MG63 (cell line): Measurements from ENCODE around the gene PRKCZ. TPM values are rescaled to one million over a fixed set of nuclear protein-coding genes. Genes with fewer than 3 reads are reported as not detected.

ENCODE experiments used
- DNase-seq: peaks from one replicate; pipeline ENCODE4 v3.0.0-alpha.2; 2020
- H3K27me3 ChIP-seq: fragments of 250-450 bp; sonication (Bioruptor Pico); 2 replicates; pipeline ENCODE4 v1.5.1; 2020; ENCODE audit warnings: mild to moderate bottlenecking, moderate library complexity
- H3K36me3 ChIP-seq: fragments of 250-450 bp; sonication (Bioruptor Pico); 2 replicates; pipeline ENCODE4 v1.5.1; 2020; ENCODE audit warnings: mild to moderate bottlenecking, moderate library complexity
- H3K4me3 ChIP-seq: fragments of 250-450 bp; sonication (Bioruptor Pico); 2 replicates; pipeline ENCODE4 v1.5.1; 2020; ENCODE audit warnings: mild to moderate bottlenecking, moderate library complexity
- H3K9me3 ChIP-seq: fragments of 250-450 bp; sonication (Bioruptor Pico); 2 replicates; pipeline ENCODE4 v1.5.1; 2020; ENCODE audit warnings: mild to moderate bottlenecking, moderate library complexity
- total RNA-seq: library from RNA; depleted of rRNA; stranded (reverse); fragments of >200 nt; shearing (Covaris generic); gene quantifications from 2 replicates; pipeline ENCODE4 v1.2.3, GENCODE V29; 2014; ENCODE audit warnings: low replicate concordance

PRKCZ gene
- total RNA-seq, 1 experiment from 2014 or later: 5.3 TPM

DNA sequence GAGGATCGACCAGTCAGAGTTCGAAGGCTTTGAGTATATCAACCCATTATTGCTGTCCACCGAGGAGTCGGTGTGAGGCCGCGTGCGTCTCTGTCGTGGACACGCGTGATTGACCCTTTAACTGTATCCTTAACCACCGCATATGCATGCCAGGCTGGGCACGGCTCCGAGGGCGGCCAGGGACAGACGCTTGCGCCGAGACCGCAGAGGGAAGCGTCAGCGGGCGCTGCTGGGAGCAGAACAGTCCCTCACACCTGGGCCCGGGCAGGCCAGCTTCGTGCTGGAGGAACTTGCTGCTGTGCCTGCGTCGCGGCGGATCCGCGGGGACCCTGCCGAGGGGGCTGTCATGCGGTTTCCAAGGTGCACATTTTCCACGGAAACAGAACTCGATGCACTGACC lies 134.7 kb downstream of the PRKCZ start:
- H3K27me3 ChIP-seq: no peaks in the 10 kb centered on the region
- no peak overlapping the region for H3K4me3 ChIP-seq
- no peak for DNase-seq

DNA sequence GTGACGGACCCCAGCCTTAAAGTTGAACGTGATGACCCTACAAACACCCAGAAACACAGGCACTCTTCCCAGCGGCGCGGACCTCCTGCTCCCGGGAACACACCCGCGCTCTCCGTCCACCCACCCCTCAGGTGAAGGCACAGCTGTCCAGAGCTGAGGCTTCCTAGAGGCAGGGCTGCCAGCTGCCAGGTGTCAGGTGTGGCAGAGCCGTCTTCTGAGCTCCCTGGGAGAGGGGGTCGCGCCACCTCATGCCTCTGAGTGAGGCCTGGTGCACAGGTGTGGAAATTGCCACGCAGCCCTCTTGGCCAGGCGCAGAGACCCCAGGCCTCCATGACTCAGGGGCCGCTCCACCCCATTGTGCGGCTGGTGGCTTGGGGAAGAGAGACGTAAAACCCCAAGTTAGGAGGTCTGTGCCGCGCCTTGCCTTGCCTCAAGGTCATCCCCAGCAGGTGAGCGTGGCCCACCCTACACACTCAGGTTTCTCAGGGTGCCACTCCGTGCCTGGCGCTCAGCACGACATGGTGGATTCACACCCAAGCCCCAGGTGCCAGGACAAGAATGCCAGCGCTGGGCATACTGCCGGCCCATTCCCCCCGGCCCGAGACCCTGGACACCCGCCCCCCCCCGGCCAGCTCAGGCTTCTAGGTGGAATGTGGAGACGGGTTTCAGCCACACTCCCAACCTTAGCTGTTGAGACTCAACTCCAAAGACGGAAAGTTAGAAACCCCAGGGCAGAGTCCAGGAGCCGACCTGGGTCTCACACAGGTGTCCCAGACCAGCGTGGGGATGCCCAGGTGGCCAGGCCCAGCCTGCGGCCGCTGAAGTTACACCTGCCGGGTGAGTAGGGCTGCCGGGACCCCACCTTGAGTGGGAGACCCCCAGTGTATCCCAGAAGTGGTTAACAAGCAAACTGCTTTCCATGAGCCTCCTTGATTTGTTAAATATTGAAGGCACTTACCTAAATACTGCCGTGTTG lies 136.0 kb downstream of the PRKCZ start:
- H3K27me3 ChIP-seq: no peaks in the 10 kb centered on the region
- DNase-seq: no peak
- H3K36me3 ChIP-seq: peaks cover 2% of the 10 kb centered on the region; the same call in 1 of the 2 replicates
- H3K4me3 ChIP-seq: no peak overlapping the region
- no peaks in the 10 kb centered on the region for H3K9me3 ChIP-seq

More for the DNA sequence above, 134.7 kb downstream of the PRKCZ start:
- Histone ChIP-seq H3K36me3 (no peaks in the 10 kb centered on the region), H3K9me3 (no peaks in the 10 kb centered on the region)

DNA sequence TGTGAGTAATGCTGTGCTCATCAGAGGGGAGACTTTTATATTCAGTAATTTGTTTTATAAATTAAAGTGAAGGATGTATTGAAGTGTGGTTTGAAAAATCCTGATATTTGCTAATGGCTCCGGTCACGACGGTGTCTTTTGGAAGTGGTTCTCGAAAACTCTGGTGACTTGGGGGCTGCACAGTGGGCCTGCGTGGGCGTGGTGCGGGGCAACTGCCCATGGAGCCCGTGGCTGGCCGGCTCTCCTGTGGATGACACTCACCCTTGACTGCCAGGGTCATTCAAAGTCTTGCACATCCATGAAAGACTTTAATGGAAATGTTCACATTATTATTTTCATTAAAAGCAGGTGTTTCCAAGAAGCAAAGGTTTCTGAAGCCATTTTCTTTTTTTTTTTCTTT lies 136.7 kb downstream of the PRKCZ start:
- H3K9me3 ChIP-seq: no peaks in the 10 kb centered on the region
- no peaks in the 10 kb centered on the region for H3K27me3 ChIP-seq
- H3K36me3 ChIP-seq: peaks cover 2% of the 10 kb centered on the region; the same call in 1 of the 2 replicates
- no peak for DNase-seq
- no peak overlapping the region for H3K4me3 ChIP-seq

DNA sequence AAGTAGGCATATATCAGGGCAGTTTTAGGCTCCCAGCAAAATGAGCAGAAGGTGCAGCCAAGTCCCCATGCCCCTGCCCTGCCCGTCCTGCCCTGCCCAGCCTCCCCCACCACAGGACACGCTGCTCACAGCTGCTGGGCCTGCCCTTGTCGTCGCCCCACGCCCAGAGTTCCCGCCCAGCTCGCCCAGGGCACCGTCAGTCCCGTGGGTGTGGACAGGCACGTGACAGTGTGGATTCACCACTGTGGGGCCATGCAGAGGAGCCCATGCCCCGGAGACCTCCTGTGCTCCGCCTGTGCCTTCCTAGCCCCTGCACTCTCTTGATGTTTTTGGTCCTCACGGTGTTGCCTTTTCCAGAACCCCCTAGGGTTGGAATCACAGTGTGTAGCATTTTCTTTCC lies 137.4 kb downstream of the PRKCZ start:
- Histone ChIP-seq H3K4me3 (no peak overlapping the region), H3K36me3 (peaks cover 2% of the 10 kb centered on the region), H3K9me3 (no peaks in the 10 kb centered on the region), H3K27me3 (no peaks in the 10 kb centered on the region)
- no peak for DNase-seq

DNA sequence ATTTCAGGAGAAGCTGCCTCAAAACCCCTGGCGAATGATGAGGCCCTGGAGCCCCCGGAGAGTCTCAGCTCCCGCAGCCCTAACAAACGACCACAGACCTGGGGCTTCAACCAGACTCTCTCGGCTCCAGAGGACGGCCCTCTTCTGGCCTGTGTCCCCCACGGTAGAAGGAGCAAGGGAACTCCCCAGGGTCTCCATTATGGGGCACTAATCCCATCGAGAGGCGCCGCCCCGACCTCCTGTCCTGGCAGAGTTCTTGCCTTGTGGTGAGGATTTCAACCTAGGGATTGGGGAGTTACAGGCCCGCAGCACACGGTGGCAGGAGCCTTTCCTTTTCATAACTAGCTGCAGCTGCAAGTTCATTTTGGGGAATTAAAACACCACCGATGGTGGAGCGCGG lies 138.1 kb downstream of the PRKCZ start:
- Histone ChIP-seq H3K9me3 (no peaks in the 10 kb centered on the region), H3K27me3 (no peaks in the 10 kb centered on the region), H3K4me3 (no peak overlapping the region), H3K36me3 (peaks cover 5% of the 10 kb centered on the region)
- DNase-seq: no peak

DNA sequence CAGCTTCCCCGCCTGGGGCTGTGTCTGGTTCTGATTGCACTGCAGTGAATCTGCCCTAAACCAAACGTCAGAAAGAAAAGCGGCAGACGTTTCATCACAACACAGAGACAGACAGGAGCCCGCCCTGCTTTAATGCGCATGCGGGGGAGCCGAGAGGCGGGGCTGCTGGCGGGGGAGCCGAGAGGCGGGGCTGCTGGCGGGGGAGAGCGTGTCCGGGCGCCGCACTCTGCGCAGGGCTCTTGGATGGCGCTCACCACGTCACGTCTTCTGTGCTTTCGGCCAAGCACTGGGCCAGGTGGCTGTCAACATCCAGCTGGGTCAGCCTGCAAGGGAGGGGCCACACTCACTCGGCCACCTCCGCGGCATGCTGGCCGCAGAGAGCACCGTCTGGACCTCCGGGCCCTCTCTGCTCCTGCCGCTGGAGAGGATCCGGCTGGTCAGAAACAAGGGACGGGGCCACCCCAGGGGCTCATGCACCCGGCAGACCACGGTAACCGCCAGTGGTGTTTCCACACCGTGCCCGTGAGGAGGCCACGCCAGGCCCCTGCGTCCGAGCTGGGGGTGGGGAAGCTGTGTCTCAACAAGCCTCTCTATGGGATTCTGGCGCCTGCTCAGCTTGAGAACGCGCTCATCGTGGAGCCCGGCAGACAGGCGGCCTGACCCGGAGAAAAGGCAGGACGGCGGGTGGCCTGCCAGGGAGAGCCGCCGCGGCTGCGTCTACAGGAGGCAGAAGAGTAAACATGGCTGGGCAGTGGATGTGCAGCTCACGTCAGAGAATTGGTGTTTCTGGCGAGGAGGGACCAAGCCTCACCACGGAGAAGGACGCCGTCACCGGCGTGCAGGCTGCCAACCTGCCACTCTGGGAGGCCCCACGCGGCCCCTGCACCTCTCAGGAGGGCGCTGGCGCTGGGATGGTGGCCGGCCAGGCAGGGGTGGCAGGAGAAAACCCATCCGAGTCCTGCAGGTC lies 139.5 kb downstream of the PRKCZ start:
- Histone ChIP-seq H3K9me3 (no peaks in the 10 kb centered on the region), H3K4me3 (peak overlapping the region; percentile 44), H3K36me3 (peaks cover 5% of the 10 kb centered on the region), H3K27me3 (no peaks in the 10 kb centered on the region)
- DNase-seq: peak; percentile 89

DNA sequence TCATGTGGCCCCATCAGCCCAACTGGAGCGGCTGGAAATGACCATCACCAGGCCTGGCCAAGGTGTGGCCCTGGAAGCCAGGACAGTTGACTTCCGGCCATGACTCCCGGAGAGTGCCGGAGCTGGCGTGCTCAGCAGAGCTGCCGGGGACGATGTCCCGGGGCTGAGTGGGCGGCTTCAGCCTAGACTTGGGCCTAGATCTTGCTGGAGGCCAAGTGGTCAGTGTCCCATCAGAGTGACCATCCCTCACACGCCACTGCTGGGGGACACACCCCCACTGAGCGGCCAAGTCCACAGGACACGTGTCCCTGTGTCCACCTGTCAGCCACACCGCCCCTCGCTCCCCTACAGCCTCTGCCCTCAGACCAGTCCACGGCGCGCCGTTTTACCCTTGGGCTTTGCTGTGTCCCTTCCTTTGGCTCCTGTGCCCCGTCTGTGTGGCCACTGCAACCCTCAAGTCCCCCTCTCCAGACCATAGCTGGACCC lies 140.3 kb downstream of the PRKCZ start:
- DNase-seq: no peak
- Histone ChIP-seq H3K27me3 (no peaks in the 10 kb centered on the region), H3K36me3 (peaks cover 5% of the 10 kb centered on the region), H3K9me3 (no peaks in the 10 kb centered on the region), H3K4me3 (no peak overlapping the region)

DNA sequence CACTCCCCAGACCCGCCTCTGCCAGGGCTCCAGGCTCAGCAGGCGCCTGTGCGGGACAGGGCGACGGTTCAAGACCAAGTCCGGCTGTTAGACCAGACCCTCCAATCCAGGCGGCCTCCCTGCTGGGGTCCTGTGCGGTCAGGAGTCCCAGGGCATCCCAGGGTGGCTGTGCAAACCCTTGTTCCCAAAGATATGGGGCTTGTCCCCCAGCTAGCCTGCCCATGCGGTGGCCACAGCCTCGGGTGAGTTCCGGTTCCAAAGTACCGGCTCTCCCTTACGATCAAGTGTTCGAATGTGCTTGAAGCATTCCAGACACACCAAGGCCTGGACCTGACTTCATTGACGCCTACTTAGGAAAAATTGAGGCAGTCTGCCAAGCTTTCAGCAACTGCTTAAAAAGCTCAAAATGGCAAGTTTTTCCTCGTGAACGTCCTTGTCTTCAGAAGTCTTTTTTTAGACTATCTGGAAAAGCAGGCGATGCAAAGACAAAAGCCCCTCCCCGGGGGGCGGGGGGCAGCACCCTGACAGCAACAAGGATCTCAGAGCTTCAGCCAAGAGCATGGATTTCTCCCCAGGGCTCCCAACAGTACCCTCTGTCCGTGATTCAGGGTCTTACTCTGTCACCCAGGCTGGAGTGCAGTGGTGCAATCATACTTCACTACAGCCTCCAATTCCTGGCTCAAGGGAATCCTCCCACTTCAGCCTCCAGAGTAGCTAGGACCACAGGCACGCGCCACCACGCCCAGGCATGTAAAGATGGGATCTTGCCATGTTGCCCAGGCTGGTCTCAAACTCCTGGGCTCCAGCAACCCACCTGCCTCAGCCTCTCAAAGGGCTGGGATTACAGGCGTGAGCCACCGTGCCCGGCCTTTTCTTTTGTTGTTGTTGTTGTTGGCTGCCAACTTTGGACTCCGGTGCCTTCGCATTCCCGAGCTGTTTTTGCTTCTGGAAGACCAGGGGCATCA lies 142.1 kb downstream of the PRKCZ start:
- DNase-seq: no peak

DNA sequence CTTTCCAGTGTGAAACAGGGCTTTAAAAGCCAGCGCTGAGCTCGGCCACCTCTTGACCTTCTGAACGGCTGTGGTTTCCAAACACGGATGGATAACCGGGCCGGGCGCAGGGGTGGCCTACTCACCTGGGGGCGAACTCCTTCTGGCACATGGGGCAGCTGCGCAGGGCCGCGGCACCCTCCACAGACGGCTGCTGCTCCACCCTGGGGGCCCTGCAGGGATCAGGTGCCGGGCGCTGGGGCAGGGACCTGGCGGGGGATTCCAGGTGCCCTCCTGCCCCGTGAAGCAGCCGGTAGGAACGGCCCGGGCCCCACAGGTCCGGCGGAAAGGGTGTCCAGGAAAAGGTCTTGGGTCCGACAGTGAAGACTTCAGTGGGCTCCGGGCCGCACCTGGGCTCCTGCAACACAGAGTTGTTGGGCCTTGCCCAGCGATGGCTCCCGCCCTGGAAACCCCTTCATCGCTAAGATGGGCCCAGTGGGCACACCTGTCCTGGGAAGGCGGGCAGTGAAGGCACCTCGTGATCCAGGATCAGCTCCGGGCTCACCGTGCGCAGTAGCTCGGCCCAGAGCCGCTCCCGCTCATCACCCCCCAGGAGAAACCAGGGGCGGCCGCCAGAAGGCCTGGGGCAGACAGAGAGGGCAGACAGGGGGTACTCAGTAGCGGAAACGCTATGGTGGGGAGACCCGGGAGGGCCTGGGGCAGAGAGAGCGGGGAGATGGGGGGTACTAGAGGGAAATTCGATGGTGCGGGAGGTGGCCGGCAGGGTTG lies 143.5 kb downstream of the PRKCZ start:
- DNase-seq: no peak
- Histone ChIP-seq H3K36me3 (peaks cover 5% of the 10 kb centered on the region), H3K4me3 (peak overlapping the region; percentile 30), H3K9me3 (no peaks in the 10 kb centered on the region), H3K27me3 (no peaks in the 10 kb centered on the region)

More for the DNA sequence above, 142.1 kb downstream of the PRKCZ start:
- no peak overlapping the region for H3K4me3 ChIP-seq
- H3K36me3 ChIP-seq: peaks cover 5% of the 10 kb centered on the region
- no peaks in the 10 kb centered on the region for H3K27me3 ChIP-seq
- no peaks in the 10 kb centered on the region for H3K9me3 ChIP-seq

DNA sequence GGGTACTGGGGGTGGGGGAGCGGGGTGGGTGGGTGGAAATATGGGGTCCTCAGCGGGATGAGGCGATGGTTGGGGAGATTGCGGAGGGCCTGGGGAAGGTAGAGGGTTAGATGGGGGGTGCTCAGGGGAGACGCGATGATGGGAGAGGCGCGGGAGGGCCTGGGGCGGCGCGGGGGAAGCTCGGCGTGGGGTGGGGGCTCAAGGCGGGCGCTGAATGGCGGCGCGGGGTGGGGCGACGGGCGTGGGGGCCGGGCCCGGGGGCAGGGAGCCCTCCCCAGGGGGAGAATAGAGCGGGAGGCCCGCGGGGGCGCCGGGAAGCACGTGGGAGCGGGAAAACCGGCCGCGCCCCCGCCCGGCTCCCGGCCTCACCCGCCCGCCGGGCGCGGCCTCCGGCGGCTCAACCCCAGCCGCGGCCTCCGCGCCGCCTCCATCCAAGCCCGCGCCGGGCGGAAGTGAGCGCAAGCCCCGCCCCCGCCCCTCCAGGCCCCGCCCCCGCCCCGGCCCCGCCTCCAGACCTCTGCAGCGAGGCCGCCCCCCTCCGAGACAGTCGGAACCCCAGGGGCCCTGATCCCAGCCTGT lies 144.2 kb downstream of the PRKCZ start, which contains the start of gene FAAP20:
Gene FAAP20, minus strand, starts transcription at position 454 of the 579 bp plus-strand sequence. Its CDS starts 23 bp downstream, at position 431.
- H3K4me3 ChIP-seq: peak within 1 kb of the TSS; percentile 80
- peak; percentile 63 for DNase-seq
- no peaks in the 10 kb centered on the region for H3K27me3 ChIP-seq
- peaks cover 5% of the 10 kb centered on the region for H3K36me3 ChIP-seq
- no peaks in the 10 kb centered on the region for H3K9me3 ChIP-seq

DNA sequence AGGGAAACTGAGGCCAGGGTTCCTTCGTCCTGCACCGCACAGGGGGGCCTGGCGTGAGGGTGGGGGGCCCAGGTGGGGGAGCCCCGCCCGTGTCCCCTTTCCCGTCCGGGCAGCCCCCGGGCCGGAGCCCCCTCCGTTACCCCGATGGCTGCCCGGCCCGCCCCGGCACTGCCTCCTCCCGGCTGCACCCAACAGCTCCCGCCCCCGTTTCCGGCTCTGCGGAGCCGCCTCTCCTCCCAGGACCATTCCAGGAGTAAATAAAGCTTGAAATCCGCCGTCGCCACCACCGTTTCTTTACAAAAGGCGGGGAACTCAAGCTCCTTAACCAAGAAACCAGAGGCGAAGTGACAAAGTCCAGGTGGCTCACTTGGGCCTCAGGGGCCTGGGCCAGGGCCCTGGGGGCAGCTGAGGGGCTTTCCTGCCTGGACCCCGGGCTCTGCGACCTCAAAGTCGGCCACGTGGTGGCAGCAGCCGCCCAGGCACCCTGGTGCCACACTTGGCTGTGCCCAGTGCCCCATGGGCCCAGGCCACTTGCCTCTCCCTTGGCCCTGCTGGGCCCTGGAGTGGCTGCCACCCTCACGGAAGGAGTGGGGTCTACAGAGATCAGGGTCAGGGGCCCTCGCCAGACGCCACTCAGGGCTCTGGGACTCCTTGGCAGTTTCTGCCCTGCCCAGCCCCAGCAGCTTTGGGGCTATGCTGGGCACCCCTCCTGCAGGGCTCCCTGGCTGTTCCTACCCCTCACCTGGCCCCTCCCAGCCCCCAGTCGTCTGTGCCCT lies 144.9 kb downstream of the PRKCZ start:
- Histone ChIP-seq H3K36me3 (peaks cover 5% of the 10 kb centered on the region), H3K9me3 (no peaks in the 10 kb centered on the region), H3K27me3 (no peaks in the 10 kb centered on the region), H3K4me3 (peak overlapping the region; percentile 80)
- DNase-seq: peak; percentile 89

DNA sequence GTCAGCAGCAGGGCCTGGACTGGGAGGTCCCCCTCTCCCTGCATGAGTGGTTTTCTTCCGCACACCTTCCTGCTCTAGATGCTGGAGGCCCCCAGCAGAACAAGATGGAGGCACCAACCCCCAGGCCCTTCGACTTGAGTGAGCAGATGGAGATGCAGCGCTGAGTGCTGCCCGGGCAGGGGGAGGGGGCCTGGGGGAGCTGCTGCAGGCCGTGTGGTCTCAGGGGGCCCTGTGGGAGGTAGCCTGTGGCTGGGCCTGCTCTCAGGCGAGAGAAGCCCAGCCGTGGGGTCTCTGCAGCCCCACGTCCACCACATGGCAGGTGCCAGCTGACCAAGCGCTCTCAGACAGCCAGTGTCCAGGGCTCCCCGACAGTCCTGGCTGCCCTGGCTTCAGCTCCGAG lies 145.6 kb downstream of the PRKCZ start:
- H3K9me3 ChIP-seq: no peaks in the 10 kb centered on the region
- no peak for DNase-seq
- peaks cover 5% of the 10 kb centered on the region for H3K36me3 ChIP-seq
- no peaks in the 10 kb centered on the region for H3K27me3 ChIP-seq
- no peak overlapping the region for H3K4me3 ChIP-seq

DNA sequence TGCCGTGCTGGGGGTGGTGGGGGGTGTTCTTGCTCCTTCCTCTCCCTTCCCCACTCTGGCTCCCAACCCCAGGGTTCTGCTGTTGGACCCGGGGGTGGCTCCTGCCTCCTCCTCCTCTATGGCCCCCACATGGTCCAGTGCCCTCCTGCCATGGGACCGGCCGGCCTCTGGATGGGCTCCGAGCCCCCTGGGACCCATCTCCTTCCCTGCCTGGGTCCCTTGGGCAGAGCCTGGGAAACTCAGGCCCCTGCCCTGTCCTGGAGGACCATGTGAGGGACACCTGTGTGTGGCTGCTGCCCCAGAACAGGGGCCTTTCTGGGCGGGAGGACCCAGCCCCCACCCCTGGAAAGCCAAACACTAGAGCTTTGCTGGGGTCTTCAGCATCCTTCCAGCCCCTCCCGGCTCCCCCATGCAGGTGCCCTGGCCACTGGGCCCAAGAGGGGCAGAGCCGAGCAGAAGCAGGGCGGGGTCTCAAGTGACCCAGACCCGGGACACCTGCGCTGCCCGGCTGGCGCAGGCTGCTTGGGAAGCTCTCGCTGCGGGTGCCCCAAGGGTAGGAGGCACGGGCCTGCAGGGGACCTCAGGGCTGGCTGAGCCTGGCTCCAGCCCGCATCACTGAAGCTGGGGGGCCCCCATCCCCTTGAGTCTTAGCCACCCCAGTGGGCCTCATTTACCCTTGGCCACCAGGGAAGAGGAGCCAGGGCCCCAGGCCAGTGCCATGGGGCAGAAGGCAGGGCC lies 146.9 kb downstream of the PRKCZ start:
- no peaks in the 10 kb centered on the region for H3K9me3 ChIP-seq
- H3K27me3 ChIP-seq: no peaks in the 10 kb centered on the region

More for the DNA sequence above, 146.9 kb downstream of the PRKCZ start:
- H3K36me3 ChIP-seq: peaks cover 3% of the 10 kb centered on the region
- no peak for DNase-seq
- H3K4me3 ChIP-seq: no peak overlapping the region
